ENCODE data around the gene PARVA. TPM values are rescaled to one million over a fixed set of nuclear protein-coding genes. Genes with fewer than 3 reads are reported as not detected.

PARVA gene
- total RNA-seq, 1 donor from 2014 or later = 53.3 TPM

DNA sequence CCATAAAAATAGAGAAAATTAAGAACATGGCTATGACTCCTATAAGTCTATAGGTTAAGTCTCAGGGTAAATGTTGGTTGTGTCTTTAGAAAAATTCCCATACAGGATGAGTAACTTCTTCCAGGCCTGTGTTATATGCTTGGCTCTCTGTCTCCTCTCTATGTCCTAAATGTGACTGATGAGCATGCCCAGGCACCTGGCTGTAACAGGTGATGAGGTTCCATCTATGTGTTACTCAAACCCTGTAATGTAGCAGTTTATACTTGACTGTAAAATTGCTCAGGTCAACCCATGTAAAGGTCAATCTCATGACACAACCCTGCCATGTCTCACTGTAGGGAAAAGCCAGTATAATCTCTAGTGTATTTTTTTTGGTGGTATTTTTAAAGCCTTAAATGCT lies 69.5 kb downstream of the PARVA start:
- Mint-ChIP-seq H3K9me3 (ENCODE audit: unreplicated experiment) (no peaks in the 10 kb centered on the region), H3K36me3 (ENCODE audit: low read depth, unreplicated experiment) (peaks cover 23% of the 10 kb centered on the region), H3K27ac (ENCODE audit: unreplicated experiment) (no peak overlapping the region), H3K27me3 (ENCODE audit: unreplicated experiment) (peaks cover 6% of the 10 kb centered on the region), H3K4me3 (ENCODE audit: unreplicated experiment) (no peak overlapping the region), H3K4me1 (ENCODE audit: unreplicated experiment) (no peaks in the 10 kb centered on the region)
- TF ChIP-seq, protein P1, sequence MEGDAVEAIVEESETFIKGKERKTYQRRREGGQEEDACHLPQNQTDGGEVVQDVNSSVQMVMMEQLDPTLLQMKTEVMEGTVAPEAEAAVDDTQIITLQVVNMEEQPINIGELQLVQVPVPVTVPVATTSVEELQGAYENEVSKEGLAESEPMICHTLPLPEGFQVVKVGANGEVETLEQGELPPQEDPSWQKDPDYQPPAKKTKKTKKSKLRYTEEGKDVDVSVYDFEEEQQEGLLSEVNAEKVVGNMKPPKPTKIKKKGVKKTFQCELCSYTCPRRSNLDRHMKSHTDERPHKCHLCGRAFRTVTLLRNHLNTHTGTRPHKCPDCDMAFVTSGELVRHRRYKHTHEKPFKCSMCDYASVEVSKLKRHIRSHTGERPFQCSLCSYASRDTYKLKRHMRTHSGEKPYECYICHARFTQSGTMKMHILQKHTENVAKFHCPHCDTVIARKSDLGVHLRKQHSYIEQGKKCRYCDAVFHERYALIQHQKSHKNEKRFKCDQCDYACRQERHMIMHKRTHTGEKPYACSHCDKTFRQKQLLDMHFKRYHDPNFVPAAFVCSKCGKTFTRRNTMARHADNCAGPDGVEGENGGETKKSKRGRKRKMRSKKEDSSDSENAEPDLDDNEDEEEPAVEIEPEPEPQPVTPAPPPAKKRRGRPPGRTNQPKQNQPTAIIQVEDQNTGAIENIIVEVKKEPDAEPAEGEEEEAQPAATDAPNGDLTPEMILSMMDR (IDR thresholded peaks at IDR 0.05; ENCODE audit: unreplicated experiment) = no peak
- DNase-seq (ENCODE audit: low spot score) = no peak

DNA sequence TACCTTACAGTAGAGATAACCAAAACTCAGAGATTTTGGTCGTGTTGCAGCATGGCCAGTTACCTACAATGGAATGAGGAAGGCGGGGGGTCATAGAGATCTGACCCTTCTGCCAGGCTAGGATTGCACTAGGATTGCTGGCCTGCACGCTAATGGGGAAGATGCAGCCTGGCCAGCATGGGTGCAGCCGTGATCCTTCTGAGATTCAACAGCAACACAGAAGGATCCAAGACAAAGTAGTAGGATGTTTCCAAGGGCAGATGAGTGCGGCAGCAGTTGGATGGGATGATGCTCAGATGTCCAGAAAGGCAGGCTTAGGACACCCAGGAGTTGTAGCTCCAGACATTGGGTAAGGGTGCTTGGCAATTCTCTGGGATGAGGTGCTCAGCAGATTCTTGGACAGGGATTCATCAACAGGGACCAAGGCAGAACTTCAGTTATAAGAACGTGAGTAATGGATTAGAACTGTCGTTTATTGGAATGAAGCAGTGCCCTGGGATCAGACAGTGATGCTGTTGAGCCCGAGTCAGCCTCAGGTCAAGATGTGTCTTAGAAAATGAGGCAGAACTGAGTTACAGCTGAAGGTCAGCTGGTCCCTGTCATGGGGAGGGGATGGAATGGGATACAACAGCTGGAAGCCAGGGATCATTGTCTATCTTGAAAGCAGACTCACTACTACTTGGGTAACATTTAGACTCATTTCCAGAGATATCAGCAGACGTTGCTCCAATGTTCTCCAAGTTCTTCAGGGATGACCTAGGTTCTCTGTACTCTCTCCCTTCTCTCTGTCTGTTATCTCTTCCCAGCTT lies 71.0 kb downstream of the PARVA start:
- H3K4me3 Mint-ChIP-seq (ENCODE audit: unreplicated experiment) = no peak overlapping the region
- peaks cover 17% of the 10 kb centered on the region for H3K36me3 Mint-ChIP-seq (ENCODE audit: low read depth, unreplicated experiment)
- H3K27ac Mint-ChIP-seq (ENCODE audit: unreplicated experiment) = no peak overlapping the region
- H3K4me1 Mint-ChIP-seq (ENCODE audit: unreplicated experiment) = peaks cover 4% of the 10 kb centered on the region
- TF ChIP-seq, protein P1 (IDR thresholded peaks at IDR 0.05; ENCODE audit: unreplicated experiment) = no peak
- H3K9me3 Mint-ChIP-seq (ENCODE audit: unreplicated experiment) = no peaks in the 10 kb centered on the region
- no peak for DNase-seq (ENCODE audit: low spot score)
- H3K27me3 Mint-ChIP-seq (ENCODE audit: unreplicated experiment) = peaks cover 6% of the 10 kb centered on the region

DNA sequence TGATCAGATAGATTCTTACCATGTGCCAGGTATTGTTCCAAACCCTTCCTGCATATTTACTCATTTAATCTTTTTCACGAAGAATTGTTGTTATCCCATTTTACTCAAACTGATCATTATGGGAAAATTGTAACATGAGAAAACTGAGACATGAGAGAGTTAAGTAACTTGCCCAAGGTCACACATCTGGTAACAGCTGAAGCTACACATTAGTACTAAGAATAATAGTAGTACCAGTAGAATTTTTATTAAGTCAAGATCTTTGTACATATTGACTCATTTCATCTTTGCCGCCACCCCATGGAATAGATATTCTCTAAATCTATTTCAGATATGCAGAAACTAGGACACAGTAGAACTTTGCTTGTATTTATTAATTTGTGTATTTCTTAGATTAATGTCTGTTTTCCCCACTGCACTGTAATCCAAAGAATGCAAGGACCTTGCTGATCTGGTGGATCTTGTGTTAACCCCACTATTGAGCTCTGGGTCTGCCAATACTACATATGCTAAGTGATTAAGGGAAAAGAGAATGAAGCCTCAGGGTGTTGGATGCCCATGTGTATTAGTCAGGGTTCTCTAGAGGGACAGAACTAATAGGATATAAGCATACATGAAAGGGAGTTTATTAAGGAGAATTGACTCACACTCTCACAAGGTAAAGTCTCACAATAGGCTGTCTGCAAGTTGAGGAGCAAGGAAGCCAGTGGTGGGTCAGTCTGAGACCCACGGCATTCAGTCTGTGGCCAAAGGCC lies 72.8 kb downstream of the PARVA start:
- Mint-ChIP-seq H3K4me3 (ENCODE audit: unreplicated experiment) (no peak overlapping the region), H3K9me3 (ENCODE audit: unreplicated experiment) (no peaks in the 10 kb centered on the region), H3K36me3 (ENCODE audit: low read depth, unreplicated experiment) (peaks cover 4% of the 10 kb centered on the region), H3K4me1 (ENCODE audit: unreplicated experiment) (peaks cover 9% of the 10 kb centered on the region), H3K27ac (ENCODE audit: unreplicated experiment) (no peak overlapping the region), H3K27me3 (ENCODE audit: unreplicated experiment) (peaks cover 3% of the 10 kb centered on the region)
- no peak for DNase-seq (ENCODE audit: low spot score)
- TF ChIP-seq, protein P1 (IDR thresholded peaks at IDR 0.05; ENCODE audit: unreplicated experiment) = no peak

DNA sequence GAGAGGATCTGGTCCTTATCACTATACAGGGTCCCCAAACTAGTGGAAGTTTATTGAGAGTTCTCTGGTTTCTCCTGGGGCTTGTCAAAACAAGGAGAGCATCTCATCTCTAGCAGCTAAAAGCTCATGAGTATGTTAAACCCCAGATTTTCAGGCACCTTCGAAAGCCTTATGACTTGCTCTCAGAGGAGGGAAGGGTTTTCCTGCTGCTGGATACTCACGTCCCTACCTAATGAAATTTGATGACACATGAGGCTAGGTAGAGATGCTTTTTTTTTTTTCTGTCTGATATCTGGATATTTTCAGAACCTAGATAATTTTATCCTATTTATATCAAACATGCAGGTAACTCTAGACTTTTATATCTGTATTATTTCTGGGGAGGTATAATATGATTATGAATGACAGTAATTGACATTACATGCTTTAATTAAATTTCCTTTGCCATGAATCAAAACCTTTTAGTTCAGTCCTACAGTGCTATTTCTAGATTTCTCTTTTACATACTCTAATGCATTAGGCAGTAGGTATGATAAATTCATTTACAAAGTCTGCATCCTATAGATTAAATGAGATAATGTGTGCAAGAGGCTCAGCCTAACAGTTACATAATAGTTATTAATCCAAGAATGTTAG lies 73.9 kb downstream of the PARVA start:
- TF ChIP-seq, protein P1 (IDR thresholded peaks at IDR 0.05; ENCODE audit: unreplicated experiment) = no peak
- H3K27ac Mint-ChIP-seq (ENCODE audit: unreplicated experiment) = no peak overlapping the region
- peaks cover 9% of the 10 kb centered on the region for H3K4me1 Mint-ChIP-seq (ENCODE audit: unreplicated experiment)
- no peak overlapping the region for H3K4me3 Mint-ChIP-seq (ENCODE audit: unreplicated experiment)
- peaks cover 4% of the 10 kb centered on the region for H3K36me3 Mint-ChIP-seq (ENCODE audit: low read depth, unreplicated experiment)
- peaks cover 3% of the 10 kb centered on the region for H3K27me3 Mint-ChIP-seq (ENCODE audit: unreplicated experiment)
- no peak for DNase-seq (ENCODE audit: low spot score)
- no peaks in the 10 kb centered on the region for H3K9me3 Mint-ChIP-seq (ENCODE audit: unreplicated experiment)

Data from endothelial cell (in vitro differentiated cells).